Measurements from ENCODE around the gene LRBA. TPM values are rescaled to one million over a fixed set of nuclear protein-coding genes. Genes with fewer than 3 reads are reported as not detected.
"Not testable (repeated sequence)": the region's sequence is repeated elsewhere in the genome, so short reads cannot be mapped to it uniquely, and the experiment has no call there.

LRBA gene, protein sequence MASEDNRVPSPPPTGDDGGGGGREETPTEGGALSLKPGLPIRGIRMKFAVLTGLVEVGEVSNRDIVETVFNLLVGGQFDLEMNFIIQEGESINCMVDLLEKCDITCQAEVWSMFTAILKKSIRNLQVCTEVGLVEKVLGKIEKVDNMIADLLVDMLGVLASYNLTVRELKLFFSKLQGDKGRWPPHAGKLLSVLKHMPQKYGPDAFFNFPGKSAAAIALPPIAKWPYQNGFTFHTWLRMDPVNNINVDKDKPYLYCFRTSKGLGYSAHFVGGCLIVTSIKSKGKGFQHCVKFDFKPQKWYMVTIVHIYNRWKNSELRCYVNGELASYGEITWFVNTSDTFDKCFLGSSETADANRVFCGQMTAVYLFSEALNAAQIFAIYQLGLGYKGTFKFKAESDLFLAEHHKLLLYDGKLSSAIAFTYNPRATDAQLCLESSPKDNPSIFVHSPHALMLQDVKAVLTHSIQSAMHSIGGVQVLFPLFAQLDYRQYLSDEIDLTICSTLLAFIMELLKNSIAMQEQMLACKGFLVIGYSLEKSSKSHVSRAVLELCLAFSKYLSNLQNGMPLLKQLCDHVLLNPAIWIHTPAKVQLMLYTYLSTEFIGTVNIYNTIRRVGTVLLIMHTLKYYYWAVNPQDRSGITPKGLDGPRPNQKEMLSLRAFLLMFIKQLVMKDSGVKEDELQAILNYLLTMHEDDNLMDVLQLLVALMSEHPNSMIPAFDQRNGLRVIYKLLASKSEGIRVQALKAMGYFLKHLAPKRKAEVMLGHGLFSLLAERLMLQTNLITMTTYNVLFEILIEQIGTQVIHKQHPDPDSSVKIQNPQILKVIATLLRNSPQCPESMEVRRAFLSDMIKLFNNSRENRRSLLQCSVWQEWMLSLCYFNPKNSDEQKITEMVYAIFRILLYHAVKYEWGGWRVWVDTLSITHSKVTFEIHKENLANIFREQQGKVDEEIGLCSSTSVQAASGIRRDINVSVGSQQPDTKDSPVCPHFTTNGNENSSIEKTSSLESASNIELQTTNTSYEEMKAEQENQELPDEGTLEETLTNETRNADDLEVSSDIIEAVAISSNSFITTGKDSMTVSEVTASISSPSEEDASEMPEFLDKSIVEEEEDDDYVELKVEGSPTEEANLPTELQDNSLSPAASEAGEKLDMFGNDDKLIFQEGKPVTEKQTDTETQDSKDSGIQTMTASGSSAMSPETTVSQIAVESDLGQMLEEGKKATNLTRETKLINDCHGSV (N-terminal part only)
- total RNA-seq = 52.6 and 54.0 TPM in 2 replicates

DNA sequence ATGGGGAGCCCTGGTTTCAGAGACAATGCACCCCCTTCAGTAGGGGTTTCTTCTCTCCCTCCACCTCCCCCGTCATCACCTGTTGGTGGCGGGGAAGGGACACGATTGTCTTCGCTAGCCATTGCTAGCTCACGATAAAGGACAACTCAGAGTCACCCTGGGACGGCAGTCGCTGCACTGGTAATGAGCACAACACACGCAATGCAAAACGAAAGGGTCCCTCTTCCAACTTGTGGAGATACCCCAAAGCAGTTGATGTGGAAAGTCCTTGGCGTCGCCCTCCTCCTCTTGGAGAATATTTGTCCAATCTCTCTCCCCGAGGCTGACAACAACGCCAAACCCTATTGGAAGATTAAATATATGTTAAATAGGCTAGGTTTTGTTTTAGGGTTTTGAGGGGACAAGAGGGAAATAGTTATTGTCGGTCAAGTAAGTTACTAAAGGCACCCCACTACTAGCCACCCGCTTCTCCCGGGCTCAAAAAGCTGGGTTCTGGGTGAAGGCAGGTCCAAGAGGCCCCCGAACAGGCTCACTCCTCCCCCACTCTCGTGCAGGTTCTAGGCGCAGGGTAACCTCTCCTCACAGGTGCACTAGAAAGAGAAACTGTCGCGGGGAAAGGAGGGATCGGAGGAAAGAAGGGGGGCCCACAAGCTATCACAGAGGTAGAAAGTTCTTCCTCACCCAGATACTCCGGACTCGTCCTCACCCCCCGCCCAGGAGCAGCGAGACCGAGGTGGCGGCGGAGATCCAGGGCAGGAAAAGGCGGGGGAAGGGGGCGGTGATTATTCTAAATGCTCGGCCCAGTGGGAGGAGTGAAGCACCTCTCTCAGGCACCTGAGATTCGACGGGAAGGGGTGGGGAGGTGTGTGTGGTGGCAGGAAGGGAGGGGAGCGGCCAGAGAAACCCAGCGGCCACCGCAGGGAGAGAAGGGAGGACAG lies at the start of gene LRBA:
Gene LRBA (minus strand): TSS at position 764 of the 938 bp plus-strand sequence. CDS start 642 bp downstream, at position 122.
- Mint-ChIP-seq H3K9me3 (no peaks in the 10 kb centered on the region), H3K36me3 (ENCODE audit: low read depth) (peaks cover 15% of the 10 kb centered on the region), H3K4me3 (peak within 1 kb of the TSS; percentile 97), H3K27ac (peak within 1 kb of the TSS; percentile 99), H3K4me1 (peaks cover 27% of the 10 kb centered on the region), H3K27me3 (no peaks in the 10 kb centered on the region)
- peak; percentile 96 for DNase-seq
- intact Hi-C loops (cut with micrococcal nuclease) = loop anchor here (1.0 to 10.0 kb wide), 4 partner anchors 16 to 580 kb away; partner anchors contain the start of gene RPS3A

- H3K4me3 Mint-ChIP-seq; intact Hi-C loops (cut with micrococcal nuclease); H3K27ac Mint-ChIP-seq; DNase-seq; H3K36me3 Mint-ChIP-seq (ENCODE audit: low read depth); H3K9me3 Mint-ChIP-seq; H3K4me1 Mint-ChIP-seq; H3K27me3 Mint-ChIP-seq: not testable (repeated sequence)
Observed at GRCh38 chr4:151063143-151063542, 48.1 kb upstream of the LRBA start.

GRCh38 chr4:151055539-151055938 lies 40.5 kb upstream of the LRBA start:
- Mint-ChIP-seq H3K36me3 (ENCODE audit: low read depth) (no peaks in the 10 kb centered on the region), H3K27ac (no peak overlapping the region), H3K27me3 (no peaks in the 10 kb centered on the region), H3K4me3 (no peak overlapping the region), H3K9me3 (no peaks in the 10 kb centered on the region), H3K4me1 (no peaks in the 10 kb centered on the region)
- intact Hi-C loops (cut with micrococcal nuclease) = no loop called here
- DNase-seq = no peak

- no peaks in the 10 kb centered on the region for H3K9me3 Mint-ChIP-seq
- no peaks in the 10 kb centered on the region for H3K36me3 Mint-ChIP-seq (ENCODE audit: low read depth)
- intact Hi-C loops (cut with micrococcal nuclease) = no loop called here
- H3K27me3 Mint-ChIP-seq = no peaks in the 10 kb centered on the region
- no peak for DNase-seq
- no peak overlapping the region for H3K27ac Mint-ChIP-seq
- no peaks in the 10 kb centered on the region for H3K4me1 Mint-ChIP-seq
- no peak overlapping the region for H3K4me3 Mint-ChIP-seq
Observed at GRCh38 chr4:151052785-151053184, 37.7 kb upstream of the LRBA start.

DNA sequence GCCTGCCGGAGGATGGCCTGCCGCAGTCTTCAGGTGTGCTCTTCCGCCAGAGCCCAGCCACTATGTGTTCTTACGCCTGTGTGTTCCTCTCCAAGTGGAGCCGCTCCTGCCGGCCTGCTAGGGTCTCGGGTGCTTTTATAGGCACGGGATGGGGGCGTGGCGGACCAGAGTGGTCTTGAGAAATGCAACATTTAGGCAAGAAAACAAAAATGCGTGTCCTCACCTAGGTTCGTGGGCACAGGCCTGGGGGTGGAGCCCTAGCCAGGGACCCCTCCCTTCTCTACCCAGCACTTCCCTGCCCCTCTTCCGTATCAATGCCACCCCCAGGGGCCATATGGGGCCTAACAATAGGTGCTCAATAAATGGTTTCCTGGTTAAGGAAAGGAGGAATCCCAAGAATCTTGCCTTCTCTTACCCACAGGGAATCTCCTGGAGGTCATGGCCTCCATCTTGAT lies 34.4 kb upstream of the LRBA start:
- H3K4me3 Mint-ChIP-seq = no peak overlapping the region
- no peaks in the 10 kb centered on the region for H3K36me3 Mint-ChIP-seq (ENCODE audit: low read depth)
- intact Hi-C loops (cut with micrococcal nuclease) = no loop called here
- DNase-seq = no peak
- no peak overlapping the region for H3K27ac Mint-ChIP-seq
- no peaks in the 10 kb centered on the region for H3K9me3 Mint-ChIP-seq
- no peaks in the 10 kb centered on the region for H3K27me3 Mint-ChIP-seq
- H3K4me1 Mint-ChIP-seq = no peaks in the 10 kb centered on the region

GRCh38 chr4:151048913-151049312 lies 33.8 kb upstream of the LRBA start:
- H3K27me3 Mint-ChIP-seq = no peaks in the 10 kb centered on the region
- intact Hi-C loops (cut with micrococcal nuclease) = no loop called here
- H3K4me3 Mint-ChIP-seq = no peak overlapping the region
- no peak overlapping the region for H3K27ac Mint-ChIP-seq
- no peaks in the 10 kb centered on the region for H3K9me3 Mint-ChIP-seq
- no peaks in the 10 kb centered on the region for H3K36me3 Mint-ChIP-seq (ENCODE audit: low read depth)
- no peak for DNase-seq
- no peaks in the 10 kb centered on the region for H3K4me1 Mint-ChIP-seq

DNA sequence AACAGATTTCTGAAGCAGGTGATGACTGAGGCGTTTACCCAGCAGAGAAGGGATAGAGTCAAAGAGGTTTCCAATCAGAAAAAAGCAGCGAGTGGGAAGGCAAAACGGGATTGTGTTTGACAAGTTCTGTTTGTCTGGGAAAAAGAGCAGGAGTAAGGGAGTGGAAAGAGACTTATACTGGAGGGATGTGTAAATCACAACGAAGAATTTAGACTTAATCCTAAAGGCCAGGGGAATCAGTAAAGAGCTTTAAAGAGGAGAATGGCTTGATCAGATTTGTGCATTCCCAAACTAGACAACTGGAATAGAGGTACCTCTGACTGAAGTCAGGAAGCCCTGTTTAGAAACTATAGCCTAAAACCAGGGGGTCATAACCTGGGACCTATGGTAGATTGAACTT lies 31.5 kb upstream of the LRBA start:
- no peak for DNase-seq
- Mint-ChIP-seq H3K4me1 (no peaks in the 10 kb centered on the region), H3K27ac (no peak overlapping the region), H3K9me3 (peaks cover 4% of the 10 kb centered on the region), H3K27me3 (no peaks in the 10 kb centered on the region), H3K4me3 (no peak overlapping the region), H3K36me3 (ENCODE audit: low read depth) (no peaks in the 10 kb centered on the region)
- intact Hi-C loops (cut with micrococcal nuclease) = no loop called here

GRCh38 chr4:151045907-151046306 lies 30.8 kb upstream of the LRBA start:
- Mint-ChIP-seq H3K9me3 (peaks cover 4% of the 10 kb centered on the region), H3K36me3 (ENCODE audit: low read depth) (no peaks in the 10 kb centered on the region), H3K27ac (no peak overlapping the region), H3K27me3 (no peaks in the 10 kb centered on the region), H3K4me3 (no peak overlapping the region), H3K4me1 (no peaks in the 10 kb centered on the region)
- intact Hi-C loops (cut with micrococcal nuclease) = no loop called here
- DNase-seq = no peak

DNA sequence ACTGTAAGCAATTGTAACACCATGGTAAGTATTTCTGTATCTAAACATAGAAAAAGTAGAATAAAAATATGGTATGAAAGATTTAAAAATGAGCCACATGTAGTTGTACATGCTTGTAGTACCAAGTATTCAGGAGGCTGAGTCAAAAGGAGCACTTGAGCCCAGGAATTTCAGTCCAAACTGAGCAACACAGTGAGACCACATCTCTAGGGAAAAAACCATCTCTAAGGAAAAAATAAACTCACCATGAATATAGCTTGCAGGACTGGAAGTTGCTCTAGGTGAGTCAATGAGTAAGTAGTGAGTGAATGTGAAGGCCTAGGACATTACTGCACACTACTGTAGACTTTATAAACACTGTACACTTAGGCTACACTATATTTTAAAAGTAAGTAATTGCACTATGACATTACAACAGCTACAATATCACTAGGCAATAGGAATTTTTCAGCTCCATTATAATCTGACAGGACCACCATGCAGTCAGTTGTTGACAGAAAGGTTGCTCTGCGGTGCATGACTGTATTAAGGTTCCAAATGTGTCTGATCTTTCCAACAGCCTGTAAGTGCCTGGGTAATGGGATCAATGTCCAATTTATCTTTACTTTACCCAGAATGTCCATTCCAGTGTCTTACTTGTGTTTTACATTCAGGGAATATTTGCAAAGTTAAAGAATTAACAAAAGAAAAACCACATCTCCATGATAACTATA lies 28.9 kb upstream of the LRBA start:
- Mint-ChIP-seq H3K27ac (no peak overlapping the region), H3K36me3 (ENCODE audit: low read depth) (no peaks in the 10 kb centered on the region), H3K4me3 (no peak overlapping the region), H3K9me3 (peaks cover 4% of the 10 kb centered on the region), H3K27me3 (no peaks in the 10 kb centered on the region), H3K4me1 (no peaks in the 10 kb centered on the region)
- intact Hi-C loops (cut with micrococcal nuclease) = no loop called here
- no peak for DNase-seq

- Mint-ChIP-seq H3K27me3 (no peaks in the 10 kb centered on the region), H3K27ac (no peak overlapping the region), H3K36me3 (ENCODE audit: low read depth) (no peaks in the 10 kb centered on the region), H3K9me3 (peaks cover 10% of the 10 kb centered on the region), H3K4me1 (peaks cover 5% of the 10 kb centered on the region), H3K4me3 (no peak overlapping the region)
- intact Hi-C loops (cut with micrococcal nuclease) = no loop called here
- no peak for DNase-seq
Observed at GRCh38 chr4:151039733-151040132, 24.6 kb upstream of the LRBA start.

DNA sequence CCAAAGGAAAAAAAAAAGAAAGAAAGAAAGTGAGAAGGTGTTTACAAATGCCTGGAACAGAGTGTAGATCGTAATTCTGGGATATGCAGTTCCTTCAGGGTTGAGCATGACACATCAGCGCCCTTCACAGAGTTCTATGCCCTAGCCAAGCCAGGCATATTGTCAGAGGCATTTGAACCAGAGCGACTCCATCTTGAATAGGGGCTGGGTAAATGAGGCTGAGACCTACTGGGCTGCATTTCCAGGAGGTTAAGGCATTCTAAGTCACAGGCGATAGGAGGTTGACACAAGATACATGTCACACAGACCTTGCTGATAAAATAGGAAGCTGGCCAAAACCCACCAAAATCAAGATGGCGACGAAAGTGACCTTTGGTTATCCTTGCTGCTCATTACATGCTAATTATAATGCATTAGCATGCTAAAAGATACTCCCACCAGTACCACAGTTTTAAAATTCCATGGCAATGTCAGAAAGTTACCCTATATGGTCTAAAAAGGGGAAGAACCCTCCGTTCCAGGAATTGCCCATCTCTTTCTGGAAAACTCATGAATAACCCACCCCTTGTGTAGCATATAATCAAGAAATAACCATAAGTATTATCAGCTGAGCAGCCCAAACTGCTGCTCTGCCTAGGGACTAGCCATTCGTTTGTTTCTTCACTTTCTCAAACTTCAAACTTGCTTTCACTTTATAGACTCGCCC lies 23.5 kb upstream of the LRBA start:
- Mint-ChIP-seq H3K36me3 (ENCODE audit: low read depth) (no peaks in the 10 kb centered on the region), H3K27ac (no peak overlapping the region), H3K27me3 (no peaks in the 10 kb centered on the region), H3K9me3 (peaks cover 10% of the 10 kb centered on the region), H3K4me3 (no peak overlapping the region), H3K4me1 (peaks cover 6% of the 10 kb centered on the region)
- no peak for DNase-seq
- intact Hi-C loops (cut with micrococcal nuclease) = no loop called here

DNA sequence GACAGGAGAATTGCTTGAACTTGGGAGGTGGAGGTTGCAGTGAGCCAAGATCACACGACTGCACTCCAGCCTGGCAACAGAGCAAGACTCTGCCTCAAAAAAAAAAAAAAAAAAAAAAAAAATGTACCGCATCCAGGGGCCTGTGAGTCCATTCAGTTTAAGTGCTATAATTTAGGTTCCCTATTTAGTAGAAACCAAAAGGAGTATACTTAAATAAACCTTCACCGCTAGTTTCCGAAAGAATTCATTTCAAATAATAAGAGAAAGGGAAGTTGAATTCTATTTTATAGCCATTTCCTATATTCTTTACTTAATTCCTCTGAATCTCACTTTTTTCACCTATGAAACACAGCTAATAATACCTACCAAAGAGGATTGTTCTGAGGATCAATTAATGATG lies 20.8 kb upstream of the LRBA start:
- H3K9me3 Mint-ChIP-seq = peaks cover 5% of the 10 kb centered on the region
- peaks cover 18% of the 10 kb centered on the region for H3K4me1 Mint-ChIP-seq
- no peaks in the 10 kb centered on the region for H3K36me3 Mint-ChIP-seq (ENCODE audit: low read depth)
- H3K27ac Mint-ChIP-seq = no peak overlapping the region
- no peak for DNase-seq
- no peaks in the 10 kb centered on the region for H3K27me3 Mint-ChIP-seq
- intact Hi-C loops (cut with micrococcal nuclease) = no loop called here
- H3K4me3 Mint-ChIP-seq = no peak overlapping the region
